Activated CD4-positive, alpha-beta T cell treated with anti-CD3 and anti-CD28 coated beads, Interleukin-2, amount 50 U/mL, for 16 hours (primary cell): ENCODE measurements around the gene ANXA5.
A peak's percentile ranks its signal among the peaks of the same experiment; 100 is the strongest.
"Not testable (repeated sequence)": the region's sequence is repeated elsewhere in the genome, so short reads cannot be mapped to it uniquely, and the experiment has no call there.

Source experiments
- DNase-seq: peaks from one replicate; pipeline ENCODE4 v3.0.0-alpha.2; 2020

The ANXA5 gene

DNA sequence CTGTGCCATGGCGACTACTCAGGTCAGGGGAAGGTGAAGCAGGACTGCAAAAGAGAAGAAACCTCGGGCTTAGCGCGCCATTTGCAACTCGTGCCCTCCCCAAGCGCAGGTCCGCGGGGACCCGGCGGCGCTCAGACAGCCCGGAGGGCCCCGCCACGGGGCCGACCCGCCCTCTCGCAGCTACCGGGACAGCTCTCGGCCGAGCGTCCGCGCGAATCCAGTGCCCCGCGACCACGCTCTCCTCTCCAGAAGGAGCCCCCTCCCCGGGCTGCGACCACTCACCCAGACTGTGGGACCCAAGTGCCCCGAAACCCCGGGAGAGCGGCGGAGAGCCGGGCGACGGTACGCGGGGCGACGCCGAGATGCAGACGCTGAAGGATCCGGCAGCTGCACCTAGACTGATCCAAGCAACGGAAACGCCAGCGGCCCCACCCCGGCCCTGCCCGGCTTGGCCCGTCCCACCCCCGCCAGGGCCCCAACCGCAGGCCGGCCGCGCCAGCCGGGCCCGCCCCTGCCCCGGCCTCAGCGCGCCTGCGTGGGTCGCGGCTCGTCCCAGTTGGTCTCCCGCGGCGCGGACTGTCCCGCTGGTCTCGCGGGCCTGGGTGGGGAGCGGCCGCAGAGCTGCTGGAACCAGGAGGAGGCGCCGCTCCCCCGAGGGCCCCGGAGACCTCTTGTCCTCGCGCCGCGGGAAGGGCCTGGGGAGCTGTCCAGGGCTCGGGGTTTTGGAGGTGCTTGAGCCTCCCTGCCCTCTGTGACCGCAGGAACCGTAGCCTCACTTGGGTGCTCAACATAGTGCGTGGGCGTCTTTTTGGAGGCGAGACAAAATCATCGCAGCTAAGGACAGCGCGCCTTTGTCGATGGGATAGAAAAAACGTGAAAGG lies at the start of gene ANXA5:
Gene ANXA5 (minus strand): TSS at position 400 of the 881 bp plus-strand sequence. CDS start 391 bp downstream, at position 9.
- DNase-seq = peak; percentile 89

DNA sequence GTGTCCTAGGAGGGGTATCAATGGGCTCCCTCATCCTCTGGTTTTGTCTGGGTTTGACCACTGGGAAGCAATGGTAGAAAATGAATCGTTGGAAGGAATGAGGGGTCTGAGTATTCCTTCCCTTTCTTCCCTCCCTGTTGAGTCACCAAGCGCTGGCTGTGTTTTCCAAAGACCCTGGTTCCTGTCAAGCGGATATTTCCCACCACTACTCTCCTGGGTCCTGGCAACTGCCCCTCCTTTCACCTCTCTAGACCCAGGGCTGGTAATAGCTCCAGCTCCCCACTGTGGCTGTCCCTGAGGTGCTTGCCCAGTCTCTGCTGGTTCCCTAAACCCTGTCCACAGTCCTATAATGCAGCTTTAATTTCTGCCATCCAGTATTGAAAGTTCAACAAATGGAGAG lies 46.0 kb upstream of the ANXA5 start:
- DNase-seq = no peak

DNA sequence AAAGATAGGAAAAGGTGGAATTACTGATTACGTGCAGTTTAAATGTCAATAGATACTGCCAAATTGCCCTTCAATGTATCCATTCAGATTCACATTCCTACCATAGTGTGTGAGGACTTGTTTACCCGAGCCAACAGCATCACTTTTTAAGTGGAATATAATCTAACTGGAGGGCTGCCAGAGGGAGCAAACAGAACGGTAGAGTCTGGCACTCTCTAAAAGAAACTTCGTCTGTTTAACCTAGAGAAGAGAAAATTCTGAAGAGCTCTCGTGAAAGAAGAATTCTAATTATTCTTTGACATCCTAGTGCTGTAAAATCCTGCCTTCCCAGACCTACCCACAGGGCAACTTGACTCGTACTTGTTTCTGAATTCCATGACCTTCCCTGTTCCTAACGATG lies 45.0 kb upstream of the ANXA5 start:
- no peak for DNase-seq

DNA sequence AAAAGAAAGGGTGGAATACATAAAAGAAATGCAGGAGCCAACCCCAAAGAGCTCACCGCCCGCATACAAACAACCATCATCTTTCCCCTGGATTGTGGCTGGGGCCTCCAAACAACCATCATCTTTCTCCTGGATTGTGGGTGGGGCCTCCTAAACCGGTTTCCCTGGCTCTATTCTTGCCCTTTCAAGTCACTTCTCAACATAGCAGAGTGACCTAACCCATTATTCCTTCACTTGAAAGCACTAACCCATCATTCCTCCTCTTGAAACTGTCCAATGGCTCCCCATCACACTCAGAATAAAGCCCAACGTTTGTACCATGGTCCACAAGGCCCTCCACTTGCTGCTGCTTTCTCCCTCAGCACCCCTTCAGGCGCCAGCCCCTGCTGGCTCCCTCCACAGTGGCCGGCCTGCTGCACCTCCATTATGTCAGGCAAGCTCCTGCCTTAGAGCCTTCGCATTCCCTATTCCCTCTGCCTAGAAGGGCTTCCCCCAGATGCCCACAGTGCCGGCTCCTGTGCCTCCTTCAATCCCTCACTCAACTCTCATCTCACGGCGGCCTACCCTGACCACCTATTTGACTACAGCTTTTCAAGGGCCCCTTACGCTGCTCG lies 44.1 kb upstream of the ANXA5 start:
- DNase-seq = no peak

DNA sequence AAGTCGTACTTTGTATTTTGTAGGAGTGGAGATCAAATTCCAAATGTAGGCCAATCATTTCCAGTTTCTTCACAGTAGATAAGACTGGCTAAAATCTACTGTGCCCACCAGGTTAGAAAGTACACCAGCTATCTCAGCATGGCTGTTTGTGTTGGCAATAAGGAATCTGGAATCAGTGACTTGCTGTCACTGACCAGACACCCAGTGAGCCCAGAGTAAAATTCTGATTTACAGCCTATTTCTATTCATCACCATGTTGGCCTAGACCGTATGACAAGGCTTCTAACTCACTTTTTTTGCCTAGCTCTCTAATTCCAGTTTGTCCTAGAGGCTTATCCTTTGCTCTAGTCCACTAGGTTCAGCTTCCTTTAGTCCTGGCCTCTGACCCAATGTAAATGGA lies 42.8 kb upstream of the ANXA5 start:
- no peak for DNase-seq

DNA sequence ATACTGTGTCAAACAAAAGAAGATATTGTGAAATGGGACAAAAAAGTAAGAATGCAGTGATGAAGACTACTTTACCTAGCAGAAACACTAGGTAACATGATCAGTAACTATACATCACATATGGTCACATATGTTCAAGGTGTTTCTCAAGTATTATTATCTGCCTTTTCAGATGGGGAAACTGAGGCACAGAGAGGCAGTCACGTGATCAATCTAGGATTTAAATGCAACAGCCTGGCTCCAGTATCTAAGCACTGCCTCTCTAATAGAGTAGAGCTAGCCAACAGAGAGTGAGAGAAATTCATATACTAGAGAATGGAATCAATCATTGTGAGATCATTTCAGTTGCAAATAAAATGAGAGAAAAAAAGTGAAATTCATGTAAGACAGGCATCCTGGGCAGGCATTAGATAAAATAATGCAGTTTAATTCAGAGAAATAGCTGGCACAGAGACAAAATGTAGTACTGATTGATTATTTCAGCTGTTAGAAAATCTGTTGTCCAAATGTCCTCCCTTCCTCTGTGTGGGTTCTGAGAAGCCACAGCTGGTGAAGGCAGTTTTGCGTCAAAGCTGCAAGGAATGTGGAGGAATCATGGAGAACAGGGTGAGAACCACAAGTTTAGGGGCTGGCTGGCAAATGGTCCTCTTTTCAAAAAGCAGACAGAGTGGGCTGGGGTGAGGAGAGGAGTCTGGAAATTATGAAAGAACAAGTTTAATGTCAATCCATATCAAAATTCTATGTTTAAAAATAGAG lies 42.2 kb upstream of the ANXA5 start:
- no peak for DNase-seq

DNA sequence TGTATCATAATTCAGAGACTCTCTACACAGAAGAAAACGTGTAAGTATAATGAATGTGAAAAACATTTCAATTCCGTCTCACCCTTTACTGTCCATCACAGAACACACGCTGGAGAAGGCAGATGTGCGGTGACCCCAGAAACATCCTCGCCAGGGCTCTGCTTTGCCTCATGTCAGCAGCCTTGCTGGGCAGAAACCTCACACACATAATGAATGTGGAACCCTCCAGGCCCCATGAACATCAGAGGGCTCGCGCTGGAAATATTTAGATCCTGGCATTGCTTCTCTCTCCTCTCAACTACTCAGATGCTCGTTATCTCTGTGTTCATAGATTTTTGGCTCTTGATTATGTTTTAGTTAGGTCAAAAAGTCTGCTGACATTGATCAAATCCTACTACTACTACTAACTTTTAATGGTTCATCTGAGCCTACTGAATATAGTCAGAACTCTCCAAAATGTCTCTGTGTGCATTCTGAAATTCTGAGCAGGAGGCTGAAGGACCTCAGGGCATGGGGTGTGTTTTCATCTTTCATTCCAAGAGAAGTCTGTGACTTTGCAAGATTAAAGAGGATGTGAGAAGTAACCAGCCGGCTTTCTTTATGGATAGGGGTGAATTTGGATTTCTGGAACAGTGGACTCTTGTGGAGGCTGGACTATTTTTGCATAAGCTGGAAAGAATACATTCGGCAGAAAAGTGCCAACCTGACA lies 41.2 kb upstream of the ANXA5 start:
- DNase-seq = no peak

DNA sequence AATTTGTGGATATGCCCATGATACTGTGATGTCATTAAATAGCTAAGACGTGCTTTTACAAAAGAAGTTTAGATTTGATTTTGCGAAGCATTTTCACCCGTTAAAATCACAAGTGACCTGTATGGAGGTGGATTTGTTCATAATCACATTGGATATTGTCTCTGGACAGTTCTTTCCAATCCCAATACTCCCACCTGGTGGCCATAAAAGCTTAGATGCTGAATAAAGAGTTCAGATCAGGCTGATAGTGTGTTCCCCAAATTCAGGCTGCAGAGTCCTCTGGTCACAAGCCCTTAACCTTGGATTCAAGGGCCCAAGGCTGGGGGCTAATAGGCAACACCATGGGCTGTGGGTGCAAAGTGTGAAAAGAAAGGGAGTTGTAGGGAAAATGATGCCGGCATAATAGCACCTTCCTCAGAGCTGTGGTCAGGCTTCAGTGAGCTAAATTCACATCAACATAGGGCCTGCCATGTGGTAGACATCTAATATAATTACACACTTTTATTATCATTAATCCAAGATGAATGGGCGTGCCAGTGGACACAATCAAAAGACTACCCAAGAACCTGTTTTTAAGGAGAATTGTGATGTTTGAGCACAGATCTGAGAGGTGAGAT lies 40.1 kb upstream of the ANXA5 start:
- peak; percentile 30 for DNase-seq

DNA sequence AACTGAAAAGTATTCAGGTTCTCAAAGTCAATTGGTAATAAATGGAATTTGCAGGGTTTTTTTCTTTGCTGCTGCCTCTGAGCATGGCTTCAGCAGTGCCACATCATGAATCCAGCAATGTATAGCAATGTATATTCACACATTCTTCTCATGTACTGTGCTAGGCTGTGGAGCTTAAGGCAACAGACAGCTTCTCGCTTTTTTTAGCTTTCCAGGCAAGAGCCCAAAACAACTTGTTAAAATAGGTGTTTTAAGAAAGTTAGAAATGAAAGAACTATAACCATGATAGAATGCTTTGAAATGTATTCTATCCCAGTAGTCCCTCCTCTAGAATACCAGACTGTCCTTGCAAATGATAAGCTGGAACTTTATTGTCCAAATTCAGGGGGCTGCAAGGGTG lies 37.8 kb upstream of the ANXA5 start:
- no peak for DNase-seq

DNA sequence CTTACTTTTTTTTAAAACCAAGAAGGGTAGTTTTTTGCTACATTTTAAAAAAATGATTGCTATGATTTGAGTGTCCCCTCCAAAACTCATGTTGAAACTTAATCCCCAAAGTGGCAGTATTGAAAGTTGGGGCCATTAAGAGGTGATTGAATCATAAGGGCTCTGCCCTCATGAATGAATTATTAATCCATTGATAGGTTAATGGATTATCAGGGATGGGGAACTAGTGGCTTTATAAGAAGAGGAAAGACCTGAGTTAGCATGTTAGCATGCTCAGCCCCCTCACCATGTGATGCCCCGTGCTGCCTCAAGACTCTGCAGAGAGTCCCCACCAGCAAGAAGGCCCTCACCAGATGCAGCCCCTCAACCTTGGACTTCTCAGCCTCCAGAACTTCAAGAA lies 37.2 kb upstream of the ANXA5 start:
- DNase-seq = no peak

DNA sequence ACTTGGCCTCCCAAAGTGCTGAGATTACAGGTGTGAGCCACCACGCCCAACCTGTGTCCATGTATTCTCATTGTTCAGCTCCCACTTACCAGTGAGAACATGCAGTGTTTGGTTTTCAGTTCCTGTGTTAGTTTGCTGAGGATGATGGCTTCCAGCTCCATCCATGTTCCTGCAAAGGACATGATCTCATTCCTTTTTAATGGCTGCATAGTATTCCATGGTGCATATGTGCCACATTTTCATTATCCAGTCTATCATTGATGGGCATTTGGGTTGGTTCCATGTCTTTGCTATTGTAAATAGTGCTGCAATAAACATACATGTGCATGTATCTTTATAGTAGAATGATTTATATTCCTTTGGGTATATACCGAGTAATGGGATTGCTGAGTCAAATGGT lies 33.0 kb upstream of the ANXA5 start:
- DNase-seq = not testable (repeated sequence)

DNA sequence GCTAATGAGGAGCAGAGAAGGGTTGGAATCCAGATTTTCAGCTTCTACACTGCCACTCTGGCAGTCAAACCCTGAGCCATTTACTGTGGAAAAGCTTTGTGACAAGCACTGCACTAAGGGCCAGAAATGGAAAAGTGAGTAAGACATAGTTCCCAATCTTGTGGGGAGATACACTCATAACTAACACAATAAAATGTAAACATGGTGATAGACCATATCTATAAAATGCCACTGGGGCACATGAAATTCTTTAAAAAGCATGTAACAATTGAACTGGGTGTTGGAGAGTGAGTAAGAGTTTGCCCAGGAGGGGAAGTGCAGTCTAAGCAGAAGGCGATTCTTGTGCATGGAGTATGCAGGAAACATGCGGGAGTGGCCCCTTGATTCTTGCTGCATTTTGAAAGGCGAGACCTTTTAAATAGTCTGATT lies 32.0 kb upstream of the ANXA5 start:
- DNase-seq = no peak

DNA sequence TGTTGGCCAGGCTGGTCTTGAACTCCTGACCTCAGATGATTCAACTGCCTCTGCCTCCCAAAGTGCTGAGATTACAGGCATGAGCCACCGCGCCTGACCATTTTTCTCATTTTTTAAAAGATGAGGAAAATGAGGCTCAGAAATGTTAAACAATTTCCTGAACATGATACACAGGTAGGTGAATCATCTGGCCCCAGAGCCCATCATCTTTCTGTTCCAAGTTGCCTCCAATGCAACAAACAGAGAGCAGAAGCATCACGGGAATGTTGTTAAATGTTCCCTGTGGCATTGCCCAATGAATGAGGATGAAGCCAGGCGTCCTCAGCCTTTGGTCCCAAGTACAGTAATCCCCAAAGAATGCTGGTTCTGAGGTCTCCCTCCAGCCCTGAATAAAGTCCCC lies 31.3 kb upstream of the ANXA5 start:
- DNase-seq = no peak

DNA sequence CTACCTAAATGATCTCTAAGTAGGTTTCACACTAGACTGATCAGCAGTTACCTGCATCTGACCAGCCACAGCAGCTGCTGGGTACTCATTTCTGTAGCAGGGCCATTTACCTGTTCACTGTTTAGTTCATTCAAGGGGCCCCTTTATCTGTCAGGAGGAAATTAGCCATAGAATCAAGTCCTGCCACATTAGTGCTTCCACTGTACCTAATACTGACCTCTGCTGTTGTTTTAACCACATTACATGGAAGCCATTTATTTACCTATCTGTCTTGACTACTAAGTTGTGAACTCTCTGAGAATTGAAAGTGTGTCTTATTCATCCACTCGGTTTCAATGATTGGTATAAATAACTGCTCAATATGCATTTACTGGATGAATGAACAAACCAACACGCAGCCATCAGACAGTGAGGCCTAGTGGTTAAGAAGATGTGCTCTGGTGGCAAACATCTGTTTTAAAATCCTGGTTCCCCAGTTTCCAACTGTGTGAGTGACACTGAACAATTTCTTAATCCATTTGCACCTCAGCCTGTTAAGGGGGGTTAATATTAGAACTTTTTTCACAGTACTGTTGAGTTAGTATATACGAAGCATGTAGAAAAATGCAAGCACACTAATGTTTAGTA lies 30.0 kb upstream of the ANXA5 start:
- DNase-seq = peak; percentile 77

DNA sequence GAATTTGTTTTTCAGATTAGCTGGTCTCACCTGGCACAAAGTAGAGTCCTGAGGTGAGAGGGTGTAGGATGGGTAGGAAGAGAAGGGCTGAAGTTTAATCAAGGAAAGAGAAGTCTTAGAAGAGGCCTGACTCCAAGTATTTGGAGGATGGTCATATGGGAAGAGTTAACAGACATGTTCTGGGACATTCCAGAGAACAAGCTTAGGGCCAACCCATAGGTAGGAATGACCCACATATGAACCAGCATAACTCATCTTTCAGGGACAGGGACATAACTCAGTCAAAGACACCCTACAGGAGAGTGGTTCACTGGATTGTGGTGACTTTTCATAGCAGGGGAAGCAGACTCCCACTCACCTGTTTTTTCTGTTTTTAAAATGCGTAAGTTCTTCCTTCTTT lies 27.9 kb upstream of the ANXA5 start:
- DNase-seq = no peak

DNA sequence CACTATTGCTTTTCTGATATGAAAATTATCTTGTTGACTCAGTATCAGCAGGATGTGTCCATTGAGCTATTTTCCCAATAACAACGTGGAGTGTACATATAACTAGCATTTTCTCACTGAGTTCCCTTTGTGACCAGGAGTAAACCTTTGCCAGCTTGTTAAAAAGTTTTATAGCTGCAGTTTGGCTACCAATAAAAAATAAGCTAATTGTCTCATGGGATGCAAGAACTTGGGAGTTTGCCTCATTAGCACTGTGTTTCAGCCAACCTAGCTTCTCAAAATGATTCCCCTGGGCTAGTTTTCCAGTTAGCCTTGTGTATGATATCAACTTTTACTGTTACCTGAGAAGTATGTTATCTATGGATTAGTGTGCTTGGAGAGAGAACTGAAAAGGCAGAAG lies 24.9 kb upstream of the ANXA5 start:
- DNase-seq = no peak

DNA sequence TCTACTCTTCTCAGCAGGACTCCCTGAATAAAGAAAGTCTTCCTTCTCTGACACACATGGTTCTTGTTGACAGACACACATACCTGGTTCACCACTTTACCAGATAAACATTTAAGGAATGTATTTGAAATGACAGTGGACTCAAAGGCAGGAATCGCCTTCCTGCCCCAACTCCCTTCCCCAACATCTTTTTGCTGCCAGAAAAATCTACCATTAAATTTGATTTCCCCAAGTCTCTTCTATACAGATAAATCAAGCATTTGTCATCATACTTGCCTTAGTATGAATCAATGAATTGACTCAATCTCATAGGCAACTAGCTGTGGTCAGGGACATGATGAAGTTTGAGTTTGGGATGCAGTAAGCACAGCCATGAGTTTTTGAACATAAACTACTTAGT lies 23.3 kb upstream of the ANXA5 start:
- no peak for DNase-seq

DNA sequence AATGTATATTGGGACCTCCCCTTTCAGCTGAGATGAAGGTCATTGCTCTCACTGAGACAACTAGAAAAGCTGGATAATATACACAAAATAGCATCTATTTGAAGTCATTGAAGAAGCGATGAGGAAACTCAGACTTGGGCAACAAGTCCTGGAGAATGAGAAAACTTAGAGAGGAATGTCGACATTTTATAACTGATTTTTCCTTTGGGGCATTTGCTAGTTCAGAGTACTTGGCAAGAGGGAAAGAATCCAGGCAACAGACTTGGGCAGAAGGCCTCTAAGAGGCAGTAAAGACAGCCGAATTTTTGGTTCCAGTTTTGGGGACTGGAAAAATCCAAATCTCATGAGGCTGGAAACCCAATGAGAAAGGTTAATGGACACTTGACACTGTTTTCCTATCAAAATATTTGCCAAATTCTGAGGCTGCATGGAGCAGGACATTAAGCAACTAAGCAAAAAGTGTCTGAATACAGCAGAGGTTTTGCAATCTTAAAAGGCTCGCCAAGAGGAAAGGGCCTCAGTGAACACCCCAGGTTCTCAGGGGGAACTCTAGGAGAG lies 21.0 kb upstream of the ANXA5 start:
- DNase-seq = no peak

DNA sequence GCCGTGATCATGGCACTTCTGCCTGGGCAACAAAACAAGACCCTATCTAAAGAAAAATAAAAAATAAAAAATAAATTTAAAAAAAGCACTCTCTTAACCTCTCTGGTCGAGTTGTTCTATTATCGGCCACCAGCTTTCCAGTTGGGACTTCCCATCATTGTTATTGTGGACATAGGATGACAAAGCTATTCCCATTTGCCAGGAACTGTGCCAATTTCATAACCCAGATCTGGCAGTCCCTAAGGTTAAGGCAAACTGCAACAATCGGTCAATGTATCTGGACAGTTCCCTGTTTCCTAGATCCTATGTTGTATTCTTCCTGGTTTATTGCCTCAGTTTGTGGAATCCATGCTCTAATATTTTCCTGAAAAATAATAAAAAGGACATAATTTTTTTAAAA lies 17.8 kb upstream of the ANXA5 start:
- DNase-seq = no peak

DNA sequence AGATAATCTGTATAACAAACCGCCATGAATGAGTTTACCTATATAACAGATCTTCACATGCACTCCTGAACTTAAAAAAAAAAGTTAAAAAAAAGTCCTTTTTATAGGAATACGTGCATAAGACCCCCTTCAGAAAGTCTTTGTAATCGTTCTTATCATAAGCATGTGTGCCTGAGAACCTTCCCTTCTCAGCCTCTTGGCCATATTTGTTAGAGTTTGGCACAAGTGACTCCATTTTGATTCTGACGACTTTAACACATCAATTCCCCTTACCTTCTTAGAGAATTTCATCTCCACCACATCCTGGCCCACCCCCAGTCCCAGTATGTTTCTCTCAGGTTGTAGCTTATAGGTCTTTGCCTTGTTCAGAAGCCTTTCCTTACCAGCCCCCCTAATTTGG lies 16.0 kb upstream of the ANXA5 start:
- DNase-seq = no peak

DNA sequence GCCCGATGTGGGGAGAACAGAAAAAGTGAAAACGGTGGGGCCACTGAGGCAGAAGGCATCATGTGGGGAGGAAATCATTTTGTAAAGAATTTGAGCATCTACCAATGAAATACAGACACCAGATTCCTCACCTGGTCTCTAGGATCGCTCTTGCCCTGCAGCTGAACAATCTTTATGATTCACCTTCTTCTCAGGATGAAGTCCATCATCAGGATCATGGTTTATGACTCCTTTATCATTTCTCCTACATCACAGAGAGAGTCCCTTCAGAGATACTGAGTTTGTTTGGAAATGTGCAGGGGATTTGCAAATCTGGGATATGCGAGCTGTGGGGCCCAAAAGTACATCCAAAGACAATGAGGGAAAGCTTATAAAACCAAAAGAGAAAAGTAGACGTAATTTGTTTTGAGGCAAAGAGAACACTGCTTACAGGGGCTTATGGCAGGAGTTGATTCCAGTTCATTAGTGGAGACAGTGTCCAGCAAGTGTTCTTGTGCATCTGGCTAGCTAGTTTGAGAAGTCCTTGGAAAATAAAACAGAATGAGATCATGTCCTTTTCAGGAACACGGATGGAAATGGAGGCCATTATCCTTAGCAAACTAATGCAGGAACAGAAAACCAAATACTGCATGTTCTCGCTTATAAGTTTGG lies 15.3 kb upstream of the ANXA5 start:
- no peak for DNase-seq
